GM19328 (cell line): ENCODE data around the gene TNRC6A.
"Not testable (repeated sequence)": the region's sequence is repeated elsewhere in the genome, so short reads cannot be mapped to it uniquely, and the experiment has no call there.

Experiments
- ATAC-seq: cut with Tn5 transposase; IDR thresholded peaks from one replicate; pipeline ENCODE4 v1.9.1; 2021; ENCODE audit warnings: mild to moderate bottlenecking, moderate library complexity; ENCODE audit not compliant: unreplicated experiment

TNRC6A gene

DNA sequence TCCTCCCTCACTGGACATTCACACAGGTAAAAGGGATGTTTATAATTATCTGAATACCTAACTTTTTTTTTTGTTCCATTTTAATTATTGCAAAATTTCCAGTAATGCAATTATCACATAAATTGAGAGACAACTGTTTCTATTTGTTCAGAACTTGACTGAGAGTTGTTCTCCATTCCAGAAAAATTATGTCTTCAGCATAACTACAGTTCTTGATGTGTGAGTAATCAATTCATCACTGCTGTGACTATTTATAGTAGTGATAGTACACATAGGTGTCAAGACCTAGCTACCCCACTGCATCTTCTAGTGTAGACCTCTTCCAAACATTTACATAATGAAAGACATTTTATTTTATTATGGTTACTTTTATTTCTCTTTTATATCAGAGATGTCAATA lies 5.8 kb upstream of the TNRC6A start:
- no peak for ATAC-seq

DNA sequence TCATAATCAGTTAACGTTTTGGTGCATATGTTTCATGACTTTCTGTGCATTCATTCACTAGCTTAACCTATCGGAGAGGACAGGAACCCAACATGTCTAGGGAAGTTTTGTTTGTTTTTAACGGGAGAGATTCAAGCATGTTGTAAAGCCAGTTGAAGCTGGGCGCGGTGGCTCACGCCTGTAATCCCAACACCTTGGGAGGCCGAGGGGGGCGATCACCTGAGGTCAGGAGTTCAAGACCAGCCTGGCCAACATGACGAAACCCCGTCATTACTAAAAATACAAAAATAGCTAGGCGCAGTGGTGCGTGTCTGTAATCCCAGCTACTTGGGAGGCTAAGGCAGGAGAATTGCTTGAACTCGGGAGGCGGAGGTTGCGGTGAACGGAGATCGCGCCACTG lies 1.4 kb upstream of the TNRC6A start:
- ATAC-seq, result no peak

DNA sequence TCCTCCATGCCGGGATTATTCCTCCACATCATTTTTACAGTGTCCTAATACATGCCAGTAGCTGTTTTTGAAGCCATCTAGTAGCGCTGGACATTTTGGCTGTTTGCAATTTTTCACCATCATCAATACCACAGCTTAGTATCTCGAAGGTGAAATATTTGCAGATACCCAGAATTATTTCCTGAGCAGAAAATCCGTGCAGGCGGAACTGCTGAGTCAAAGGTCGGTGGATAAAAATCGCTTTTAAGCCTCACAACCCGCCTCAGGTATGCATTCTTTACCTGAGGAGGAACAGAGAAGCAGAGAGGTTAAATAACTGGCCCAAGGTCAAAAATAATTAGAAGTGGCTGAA lies 584 bp upstream of the TNRC6A start:
- ATAC-seq, result no peak

DNA sequence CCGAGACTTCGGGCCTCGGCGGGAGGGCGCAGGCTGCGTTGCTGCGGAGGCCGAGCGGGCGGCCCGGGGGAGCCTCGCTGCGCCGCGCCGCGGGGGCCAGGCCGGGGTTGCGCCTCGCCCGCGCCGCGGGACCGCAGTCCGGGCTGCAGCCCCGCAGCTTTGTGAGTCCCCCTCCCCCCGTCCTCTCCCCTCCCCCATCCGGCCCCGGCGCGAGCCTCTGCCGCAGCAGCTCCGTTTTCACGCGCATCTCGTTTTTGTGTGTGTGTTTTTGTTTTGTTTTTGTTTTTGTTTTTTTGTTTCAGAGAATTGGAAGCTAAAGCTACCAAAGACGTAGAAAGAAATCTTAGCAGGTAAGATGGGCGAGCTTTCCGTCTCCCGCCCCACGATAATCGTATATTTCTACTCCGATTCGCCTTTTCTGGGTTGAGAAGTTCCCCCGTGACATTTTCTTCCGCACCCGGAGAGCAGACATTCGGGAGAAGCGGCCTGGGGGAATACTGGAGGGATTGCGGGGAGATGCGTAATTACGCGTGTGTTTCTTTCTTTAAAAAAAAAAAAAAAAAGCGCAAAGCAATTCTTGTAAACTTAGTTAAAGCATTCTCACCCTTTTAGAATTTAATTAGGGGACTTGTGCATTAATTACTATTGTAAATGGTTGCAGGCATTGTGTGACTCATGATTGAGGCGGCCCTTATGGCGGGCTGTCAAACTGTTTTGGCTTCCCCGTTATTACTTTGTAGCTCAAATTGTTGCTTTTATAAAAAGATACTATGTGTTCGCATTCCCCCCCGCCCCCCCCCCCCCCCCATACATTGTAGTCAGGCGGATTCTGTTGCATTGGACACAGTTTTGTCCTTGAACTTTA lies 732 bp downstream of the TNRC6A start:
- ATAC-seq, result peak; percentile 15

DNA sequence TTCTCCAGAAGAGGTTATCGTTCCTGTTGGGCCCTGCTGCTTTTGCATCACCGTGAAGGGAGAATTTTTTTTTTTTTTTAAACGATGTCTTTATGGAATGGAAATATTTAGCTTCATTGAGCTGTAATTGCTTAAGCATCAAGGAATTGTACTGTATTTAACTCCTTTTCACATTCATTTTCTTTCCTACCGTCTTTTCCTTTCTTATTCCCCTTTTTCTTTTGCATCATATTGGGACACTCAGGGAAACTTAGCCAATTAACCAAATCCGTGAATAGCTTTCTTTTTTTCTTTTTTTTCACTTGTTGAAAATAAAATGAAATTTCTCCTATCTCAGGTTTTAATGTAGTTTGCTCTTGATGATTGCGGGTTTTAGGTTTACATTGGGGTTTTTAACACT lies 1.5 kb downstream of the TNRC6A start:
- no peak for ATAC-seq

DNA sequence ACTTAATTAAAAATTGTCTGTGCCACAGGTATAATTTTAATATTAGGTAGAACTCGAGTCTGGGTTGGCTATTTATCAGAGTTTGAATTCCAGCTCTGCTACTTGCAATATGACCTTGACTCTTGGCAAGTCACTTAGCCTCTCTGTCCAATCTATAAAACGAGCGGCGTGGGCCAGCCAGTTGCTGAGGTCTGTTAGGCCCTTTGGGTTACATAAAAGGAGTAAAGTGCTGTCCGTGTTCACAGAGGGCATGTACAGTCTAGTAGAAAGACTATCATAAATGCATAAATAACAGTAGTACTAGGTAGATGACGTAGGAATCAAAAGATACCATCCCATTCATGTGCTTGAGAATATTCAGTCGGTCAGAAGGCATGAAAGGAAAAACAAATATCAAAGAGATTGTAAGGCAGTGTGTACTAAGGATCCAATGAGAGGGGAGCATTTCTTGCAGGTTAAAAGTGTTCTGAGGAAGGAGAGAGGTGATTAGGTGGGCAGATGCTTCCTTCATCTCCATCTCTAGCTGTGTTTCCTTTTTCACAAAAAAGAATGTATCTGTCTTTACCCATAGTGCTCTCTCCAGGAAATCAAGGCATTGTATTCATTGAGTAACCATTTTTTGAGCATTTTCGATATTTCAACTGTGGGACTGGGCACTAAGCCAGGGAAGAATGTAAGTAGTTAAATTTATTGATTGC lies 2.4 kb downstream of the TNRC6A start:
- ATAC-seq, result no peak

DNA sequence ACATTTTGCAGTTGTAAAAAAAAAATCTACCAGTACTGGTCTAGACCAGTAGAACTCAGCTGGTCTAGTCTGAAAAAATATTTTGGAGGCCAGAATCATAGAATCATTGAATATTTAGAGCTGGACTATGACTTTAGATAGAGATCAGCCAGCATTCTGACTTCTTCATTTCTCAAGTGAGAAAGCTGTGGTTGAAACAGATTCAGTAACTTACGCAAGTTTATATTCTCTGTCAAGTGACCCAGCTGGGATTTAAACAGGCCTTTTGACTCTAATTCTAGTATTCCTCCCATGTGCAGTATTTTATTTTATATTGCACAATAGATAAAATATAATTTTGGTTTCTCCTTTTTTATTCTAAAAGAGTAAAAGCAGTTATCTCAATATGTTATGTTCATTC lies 4.9 kb downstream of the TNRC6A start:
- no peak for ATAC-seq

DNA sequence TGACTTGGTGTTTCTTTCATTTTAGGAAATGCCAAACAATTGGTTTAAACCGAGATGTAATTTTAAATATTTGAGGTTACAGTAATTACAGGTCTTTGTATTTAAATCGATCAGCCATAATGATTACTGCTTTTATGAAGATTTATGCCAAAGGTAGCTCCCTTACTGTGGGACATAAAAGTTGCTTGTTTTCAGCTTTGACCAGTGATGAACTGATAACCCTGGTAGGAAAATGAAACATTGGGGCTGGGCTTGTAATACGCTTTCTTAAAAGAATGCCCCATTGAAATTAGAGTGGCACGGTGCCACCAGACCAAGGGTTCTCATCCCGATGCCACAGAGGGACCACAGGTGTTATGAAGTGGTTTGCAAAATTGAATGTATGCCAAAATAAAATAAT lies 7.3 kb downstream of the TNRC6A start:
- ATAC-seq, result no peak

DNA sequence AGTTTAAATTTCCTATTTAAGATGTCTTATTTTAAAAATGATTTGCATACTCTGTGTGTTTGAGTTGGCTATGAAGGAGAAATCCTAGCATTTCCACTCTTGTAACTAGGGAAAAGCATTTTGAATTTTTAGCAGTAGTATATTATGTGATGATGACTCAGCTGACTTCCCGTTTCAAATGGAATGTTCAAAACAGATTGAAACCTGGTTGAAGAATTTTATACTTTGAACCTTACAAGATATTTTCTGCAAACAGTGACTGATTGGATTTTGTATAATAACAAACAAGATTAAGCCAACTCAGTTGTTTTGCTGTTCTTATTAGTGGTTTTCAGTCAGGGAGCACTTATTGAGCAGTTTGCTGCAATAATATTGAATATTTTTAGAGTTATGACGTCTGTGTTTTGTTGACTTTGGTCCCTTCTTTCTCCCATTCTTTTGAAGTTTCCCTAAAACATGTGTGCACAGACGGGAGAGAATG lies 8.0 kb downstream of the TNRC6A start:
- ATAC-seq, result no peak

DNA sequence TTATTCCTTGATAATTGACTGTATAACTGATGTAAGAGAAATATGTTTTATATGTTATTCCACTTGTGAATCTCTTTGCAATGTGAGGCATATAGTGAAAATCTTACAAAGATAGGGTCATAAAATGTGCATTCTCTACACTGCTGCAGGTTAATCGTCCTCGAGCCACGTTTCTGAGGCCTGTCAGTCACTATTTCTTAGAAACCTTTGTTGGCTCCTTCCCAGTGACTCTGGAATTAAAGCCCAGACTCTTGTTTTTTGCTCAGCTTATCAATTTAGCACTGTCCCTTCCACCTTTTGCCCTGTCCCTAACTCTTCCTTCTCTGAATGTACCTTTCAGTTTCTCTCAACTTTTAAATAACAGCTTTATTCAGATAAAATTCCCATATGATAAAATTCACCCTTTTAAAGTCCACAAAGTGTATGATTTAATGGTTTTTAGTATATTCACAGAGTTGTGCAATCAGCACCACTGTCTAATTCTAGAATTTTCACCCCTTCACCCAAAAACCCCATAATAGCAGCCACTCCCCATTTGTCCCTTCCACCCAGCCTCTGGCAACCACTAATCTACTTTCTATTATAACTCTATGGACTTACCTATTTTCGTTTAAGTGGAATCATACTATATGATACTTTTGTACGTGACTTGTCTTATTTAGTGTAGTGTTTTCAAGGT lies 8.6 kb downstream of the TNRC6A start:
- no peak for ATAC-seq

DNA sequence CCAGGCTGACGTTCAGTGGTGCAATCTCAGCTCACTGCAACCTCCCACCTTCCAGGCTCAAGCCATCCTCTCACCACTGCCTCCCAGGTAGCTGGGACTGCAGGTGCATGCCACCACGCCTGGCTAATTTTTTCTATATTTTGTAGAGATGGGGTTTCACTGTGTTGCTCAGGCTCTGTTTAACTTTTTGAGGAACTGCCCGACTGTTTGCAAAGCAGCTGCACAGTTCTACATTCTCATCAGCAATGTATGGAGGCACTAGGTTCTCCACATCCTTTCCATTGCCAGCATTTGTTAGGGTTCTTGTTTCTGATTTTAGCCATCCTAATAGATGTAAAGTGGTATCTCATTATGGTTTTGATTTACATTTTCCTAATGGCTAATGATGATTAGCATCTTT lies 9.4 kb downstream of the TNRC6A start:
- ATAC-seq, result no peak

DNA sequence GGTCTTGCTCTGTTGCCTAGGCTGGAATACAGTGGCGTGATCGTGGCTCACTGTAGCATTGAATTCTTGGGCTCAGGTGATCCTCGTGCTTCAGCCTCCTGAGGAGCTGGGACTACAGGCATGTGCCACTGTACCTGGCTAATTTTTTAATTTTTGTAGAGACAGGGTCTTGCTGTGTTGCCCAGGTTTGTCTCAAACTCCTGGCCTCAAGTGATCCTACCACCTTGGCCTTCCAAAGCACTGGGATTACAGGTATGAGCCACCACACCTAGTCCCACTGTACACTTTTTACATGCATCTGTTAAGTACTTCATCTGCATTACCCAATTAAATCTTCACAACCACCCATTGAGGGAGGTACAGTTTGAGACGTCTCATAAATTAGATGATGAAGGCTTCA lies 12.4 kb downstream of the TNRC6A start:
- ATAC-seq, result no peak

DNA sequence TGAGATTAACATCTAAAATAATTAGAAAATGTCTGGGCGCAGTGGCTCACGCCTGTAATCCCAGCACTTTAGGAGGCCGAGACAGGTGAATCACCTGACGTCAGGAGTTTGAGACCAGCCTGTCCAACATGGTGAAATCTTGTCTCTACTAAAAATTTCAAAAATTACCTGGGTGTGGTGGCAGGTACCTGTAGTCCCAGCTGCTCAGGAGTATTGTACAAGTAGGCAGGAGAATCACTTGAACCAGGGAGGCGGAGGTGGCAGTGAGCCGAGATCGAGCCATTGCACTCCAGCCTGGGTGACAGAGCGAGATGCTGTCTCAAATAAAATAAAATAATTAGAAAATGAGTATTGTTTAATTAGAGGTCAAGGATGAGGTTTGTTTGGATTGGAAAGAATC lies 13.2 kb downstream of the TNRC6A start:
- not testable (repeated sequence) for ATAC-seq

DNA sequence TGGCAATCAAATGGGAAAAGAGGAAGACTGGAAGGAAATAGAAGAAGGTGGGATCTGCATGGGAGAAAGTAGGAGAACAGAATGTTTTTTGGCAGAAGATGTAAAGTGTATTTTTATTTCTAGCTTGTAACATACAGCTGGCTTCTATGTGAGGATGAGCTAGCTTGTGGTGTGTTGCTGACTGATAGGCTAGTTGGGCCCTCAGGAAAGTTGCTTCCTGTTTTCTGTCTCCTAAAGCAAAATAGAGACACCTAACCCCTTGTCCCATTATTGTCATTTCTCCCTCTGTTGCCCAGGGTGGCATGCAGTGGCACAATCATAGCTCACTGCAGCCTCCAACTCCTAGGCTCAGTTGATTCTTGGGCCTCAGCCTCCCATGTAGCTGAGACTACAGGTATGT lies 15.9 kb downstream of the TNRC6A start:
- no peak for ATAC-seq

DNA sequence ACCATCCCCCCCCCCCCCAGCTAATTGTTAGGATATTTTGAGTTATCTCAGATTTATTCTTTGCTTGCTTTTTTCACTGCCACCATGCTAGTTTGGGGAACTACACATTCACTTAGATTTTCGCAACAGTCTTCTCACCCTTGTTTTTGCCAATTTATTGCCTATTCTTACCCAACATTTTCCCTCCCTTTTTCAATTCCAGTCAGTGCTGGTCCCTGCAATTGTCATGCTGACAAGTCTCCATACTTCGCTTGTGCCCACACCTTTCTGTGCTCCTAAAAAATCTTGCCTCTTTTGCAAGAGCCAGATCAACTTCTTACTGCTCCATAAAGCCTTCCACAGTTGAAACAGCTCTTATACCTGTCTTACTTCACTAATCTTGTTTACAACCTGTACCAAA lies 16.3 kb downstream of the TNRC6A start:
- ATAC-seq, result no peak

DNA sequence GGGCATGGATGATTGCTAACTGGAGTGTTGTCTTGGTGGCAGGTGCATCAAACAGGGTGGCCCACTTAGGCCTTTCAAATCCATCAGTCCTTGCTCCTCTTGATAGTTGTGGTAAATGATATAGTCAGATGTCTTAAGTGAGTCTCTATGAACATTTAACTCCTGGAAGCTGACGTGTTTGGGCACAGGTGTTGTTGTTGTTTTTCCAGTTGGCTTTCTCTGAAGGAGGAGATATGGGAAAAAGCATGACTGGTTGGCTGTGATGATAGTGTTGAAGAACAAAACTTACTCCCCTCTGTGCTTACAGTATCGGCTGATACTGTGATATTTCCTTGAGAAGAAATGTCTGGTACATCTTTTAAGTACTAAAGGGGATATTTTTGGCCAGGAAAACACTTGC lies 18.0 kb downstream of the TNRC6A start:
- no peak for ATAC-seq

DNA sequence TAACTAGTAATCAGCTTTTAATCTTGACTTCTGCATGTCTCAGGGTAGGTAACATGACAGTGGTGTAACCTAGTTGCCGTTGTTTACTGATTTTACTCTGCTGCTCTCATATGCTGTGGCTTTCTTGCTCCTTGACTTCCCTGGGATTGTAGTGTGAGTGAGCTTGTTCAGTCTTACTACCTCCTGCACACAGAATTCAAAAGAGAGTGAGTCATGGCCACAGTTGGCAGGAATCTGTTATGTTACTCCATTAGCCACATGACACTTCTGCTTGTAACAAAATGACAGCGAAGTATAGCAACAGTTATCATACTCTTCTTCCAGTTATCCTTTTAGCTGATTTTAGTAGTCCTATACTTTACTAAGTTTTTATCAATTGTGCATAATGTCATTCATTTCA lies 18.8 kb downstream of the TNRC6A start:
- ATAC-seq, result no peak

DNA sequence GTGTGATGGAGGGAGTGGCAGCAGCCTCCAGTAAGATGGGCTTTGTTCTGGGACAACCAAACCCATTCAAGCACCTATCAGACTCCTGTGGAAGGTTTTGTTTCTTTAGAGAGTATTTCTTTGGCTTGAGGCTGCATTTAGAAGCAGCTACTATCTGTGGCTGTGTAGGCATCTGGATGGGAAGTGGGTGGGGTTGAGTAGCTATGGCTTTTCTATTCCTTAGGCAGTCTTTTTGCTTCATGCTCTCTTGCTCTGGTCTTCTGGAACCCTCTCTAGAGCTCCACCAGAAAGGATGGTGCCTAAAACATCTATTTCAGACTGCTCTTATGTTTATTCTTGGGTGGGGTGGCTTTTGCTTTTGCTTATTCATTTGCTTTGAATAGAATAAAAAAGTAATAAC lies 19.9 kb downstream of the TNRC6A start:
- ATAC-seq, result no peak

DNA sequence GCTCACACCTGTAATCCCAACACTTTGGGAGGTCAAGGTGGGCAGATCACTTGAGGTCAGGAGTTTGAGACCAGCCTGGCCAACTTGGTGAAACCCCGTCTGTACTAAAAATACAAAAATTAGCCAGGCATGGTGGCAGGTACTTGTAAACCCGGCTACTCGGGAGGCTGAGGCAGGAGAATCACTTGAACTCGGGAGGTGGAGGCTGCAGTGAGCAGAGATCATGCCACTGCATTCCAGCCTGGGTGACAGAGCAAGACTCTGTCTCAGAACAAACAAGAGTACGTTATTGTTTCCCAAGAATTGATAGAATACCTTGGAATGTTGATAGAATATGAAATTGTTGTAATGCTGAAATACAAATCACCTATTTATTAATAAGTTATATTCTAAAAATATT lies 20.4 kb downstream of the TNRC6A start:
- ATAC-seq, result not testable (repeated sequence)

DNA sequence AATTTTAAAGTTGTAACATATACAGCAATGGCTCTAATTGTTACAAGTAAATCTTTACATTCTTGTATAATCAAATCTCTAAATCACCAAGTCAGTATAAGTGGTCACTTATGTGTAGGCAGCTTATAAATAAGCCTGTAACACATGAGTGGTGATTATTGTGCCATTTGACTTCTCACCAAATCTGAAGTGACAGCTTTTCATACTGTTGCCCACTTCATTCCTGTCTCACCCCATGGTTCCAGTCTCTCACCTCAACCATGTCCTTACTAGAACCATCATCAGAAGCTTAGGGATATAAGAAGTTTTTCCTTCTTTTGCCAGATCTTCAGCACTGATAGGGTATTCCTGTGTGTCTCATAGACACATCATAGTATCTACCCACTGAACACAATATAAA lies 23.5 kb downstream of the TNRC6A start:
- ATAC-seq, result no peak

DNA sequence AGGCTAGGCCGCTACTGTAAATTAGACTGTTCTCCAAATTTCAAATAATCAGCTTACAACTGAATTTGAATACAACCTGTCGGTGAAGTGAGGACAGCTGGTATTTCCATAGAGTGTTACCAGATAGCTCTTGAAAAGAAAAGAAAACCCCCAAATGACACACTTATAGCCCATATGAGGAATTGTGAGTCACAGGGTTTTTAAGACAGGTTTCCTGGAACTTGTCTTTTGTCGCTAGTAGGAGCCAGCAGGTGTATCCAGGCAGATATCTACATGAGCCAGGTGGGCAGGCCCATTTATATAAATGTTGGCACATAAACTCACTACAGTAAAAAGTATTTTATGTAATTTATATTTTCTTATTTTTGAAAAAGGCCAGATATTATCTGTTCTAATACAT lies 24.0 kb downstream of the TNRC6A start:
- no peak for ATAC-seq

DNA sequence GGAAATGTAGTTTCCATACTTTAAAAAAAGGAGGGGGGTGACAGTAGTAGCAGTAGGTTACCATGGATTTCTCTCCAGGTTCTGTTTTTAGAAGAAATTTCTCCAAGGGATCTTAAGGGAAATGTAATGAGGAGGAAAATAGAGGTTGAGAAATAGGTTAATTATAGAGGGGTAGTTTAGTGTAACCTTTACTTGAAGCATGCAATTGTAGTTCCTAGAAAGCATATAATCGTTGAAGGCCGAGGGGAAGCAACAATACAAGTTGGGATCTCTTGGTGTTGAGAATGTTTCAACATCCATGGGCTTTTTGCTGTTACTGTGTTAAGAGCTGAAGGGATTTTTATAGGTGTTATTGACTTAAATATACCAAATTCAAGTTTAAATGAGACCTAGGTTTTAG lies 25.1 kb downstream of the TNRC6A start:
- no peak for ATAC-seq
